T-cell (primary cell): ENCODE data around the gene DPRX. TPM values are rescaled to one million over a fixed set of nuclear protein-coding genes. Genes with fewer than 3 reads are reported as not detected.
"Not testable (repeated sequence)": the region's sequence is repeated elsewhere in the genome, so short reads cannot be mapped to it uniquely, and the experiment has no call there.

Experiments
- ATAC-seq, 4 experiments: fragments of 200-7000 bp in 3 of 4; fragments of 150-1000 bp in 1 of 4; cut with Tn5 transposase; replicated peaks in 1 of 4; 1 replicate in 3 of 4; 2 replicates in 1 of 4; pipeline ENCODE4 v1.10.0; 2021; ENCODE audit warnings: moderate library complexity in 3 of 4, mild to moderate bottlenecking in 2 of 4, moderate number of reproducible peaks in 1 of 4
- CTCF ChIA-PET, 2 donors: fragments of 300-600 bp; sonication (Branson Sonifier 250); formaldehyde crosslinking; loops; one replicate each; lab custom pipeline; 2022; ENCODE audit warnings: antibody characterized with exemption in 2 of 2; lab: Charles Lee
- POLR2A ChIA-PET, 2 donors: fragments of 300-600 bp; sonication (Branson Sonifier 250); formaldehyde crosslinking; loops; one replicate each; lab custom pipeline; 2022; ENCODE audit warnings: antibody characterized with exemption in 2 of 2; lab: Charles Lee
- DNase-seq, 35 experiments: peaks; one replicate each; pipeline versions ENCODE4 v3.0.0 to v3.0.0-alpha.2; 2013 to 2023
- H3K27ac ChIP-seq: one replicate; pipeline ENCODE4 v1.5.1; 2013; ENCODE audit warnings: low read length
- H3K27me3 ChIP-seq, 2 experiments: replicated peaks in 1 of 2; 1 replicate in 1 of 2; 2 replicates in 1 of 2; pipeline versions ENCODE4 v1.6.1 to v1.7.0; 2013; ENCODE audit warnings: low read length in 1 of 2, mixed read lengths in 1 of 2; ENCODE audit not compliant: control insufficient read depth in 2 of 2, insufficient read depth in 2 of 2; ENCODE audit errors: extremely low read depth in 1 of 2
- H3K36me3 ChIP-seq, 2 donors: 1 replicate in 1 of 2; 2 replicates in 1 of 2; pipeline versions ENCODE4 v1.6.1 to v1.7.0; 2013; ENCODE audit warnings: low read length in 1 of 2; ENCODE audit not compliant: control insufficient read depth in 2 of 2, insufficient read depth in 1 of 2; ENCODE audit errors: extremely low read depth in 1 of 2
- H3K4me1 ChIP-seq, 2 experiments: 1 replicate in 1 of 2; 2 replicates in 1 of 2; pipeline versions ENCODE4 v1.6.1 to v1.7.0; 2013; ENCODE audit warnings: low read length in 2 of 2, mixed read lengths in 1 of 2; ENCODE audit not compliant: insufficient read depth in 2 of 2, control insufficient read depth in 1 of 2; ENCODE audit errors: extremely low read depth in 1 of 2
- H3K4me3 ChIP-seq, 2 donors: 1 replicate in 1 of 2; 2 replicates in 1 of 2; pipeline versions ENCODE4 v1.5.1 to v1.7.0; 2013; ENCODE audit warnings: mild to moderate bottlenecking in 2 of 2, low read length in 1 of 2, moderate library complexity in 1 of 2; ENCODE audit not compliant: control insufficient read depth in 1 of 2; ENCODE audit errors: extremely low read depth in 1 of 2
- H3K9me3 ChIP-seq: 2 replicates; pipeline ENCODE4 v1.7.0; 2013
- H3K27ac Mint-ChIP-seq, 2 donors: one replicate each; pipeline ENCODE4 v1.8.0; 2020 to 2021; ENCODE audit warnings: mild to moderate bottlenecking in 2 of 2, mixed read lengths in 2 of 2
- H3K27me3 Mint-ChIP-seq, 2 donors: one replicate each; pipeline ENCODE4 v1.8.0; 2021 to 2022; ENCODE audit warnings: mixed read lengths in 2 of 2
- H3K36me3 Mint-ChIP-seq: one replicate; pipeline ENCODE4 v1.8.0; 2021; ENCODE audit warnings: mixed read lengths
- H3K4me1 Mint-ChIP-seq, 3 donors: one replicate each; pipeline ENCODE4 v1.8.0; 2020 to 2022; ENCODE audit warnings: mixed read lengths in 3 of 3, mild to moderate bottlenecking in 1 of 3
- H3K4me3 Mint-ChIP-seq, 3 donors: one replicate each; pipeline ENCODE4 v1.8.0; 2020 to 2022; ENCODE audit warnings: mild to moderate bottlenecking in 3 of 3, mixed read lengths in 3 of 3, moderate library complexity in 3 of 3
- H3K9me3 Mint-ChIP-seq, 3 donors: one replicate each; pipeline ENCODE4 v1.8.0; 2020 to 2022; ENCODE audit warnings: mixed read lengths in 3 of 3
- WGBS: methylation state at CpG from one replicate; pipeline ENCODE4 v1.1.5; 2013; ENCODE audit warnings: missing lambda C conversion rate; ENCODE audit not compliant: insufficient coverage; 5-methylcytosine and 5-hydroxymethylcytosine counted together
- total RNA-seq, 35 experiments: library from RNA in 6 of 35; stranded (reverse) in 6 of 35; fragments of 120-200 nt in 1 of 35; gene quantifications; one replicate each; pipeline versions ENCODE4 v1.2.1 to v1.2.4 and lab custom pipeline; 2013 to 2026

DPRX gene
- total RNA-seq, 5 donors from 2014 or later (not counting 1 experiment from before 2014, with no cell fraction given) = not detected

DNA sequence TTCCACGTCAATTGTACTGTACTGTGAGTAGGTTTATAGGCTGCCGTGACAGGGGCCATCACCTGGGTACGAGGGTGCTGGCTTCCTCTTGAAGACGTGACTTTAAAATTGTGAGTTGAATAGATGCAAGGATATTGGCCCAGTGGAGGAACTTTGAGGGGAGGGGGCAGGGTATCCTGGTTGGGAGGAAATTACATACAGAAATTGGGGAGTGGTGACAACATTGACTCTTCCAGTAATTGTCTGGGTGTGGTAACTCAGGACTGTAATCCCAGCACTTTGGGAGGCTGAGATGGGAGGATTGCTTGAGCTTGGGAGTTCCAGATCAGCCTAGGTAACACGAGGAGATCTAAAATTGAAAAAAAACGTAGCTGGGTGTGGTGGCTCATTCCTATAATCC, 30.4 kb downstream of the DPRX start:
- WGBS = 69% methylated on average over 3 of the region's 6 CpGs
- CTCF ChIA-PET = no interaction called here
- H3K4me3 ChIP-seq = no peak overlapping the region
- Mint-ChIP-seq H3K4me3 (no peak overlapping the region), H3K4me1 (no peaks in the 10 kb centered on the region), H3K27ac (no peak overlapping the region), H3K9me3 (peaks cover 10 to 24% (median 10%) of the 10 kb centered on the region in 3 donors), H3K27me3 (no peaks in the 10 kb centered on the region), H3K36me3 (no peaks in the 10 kb centered on the region)
- H3K9me3 ChIP-seq = no peaks in the 10 kb centered on the region
- ATAC-seq (no peak), DNase-seq (no peak)
- no peaks in the 10 kb centered on the region for H3K27me3 ChIP-seq
- no peak overlapping the region for H3K27ac ChIP-seq
- POLR2A ChIA-PET = no interaction called here
- H3K36me3 ChIP-seq = no peaks in the 10 kb centered on the region
- no peaks in the 10 kb centered on the region for H3K4me1 ChIP-seq

DNA sequence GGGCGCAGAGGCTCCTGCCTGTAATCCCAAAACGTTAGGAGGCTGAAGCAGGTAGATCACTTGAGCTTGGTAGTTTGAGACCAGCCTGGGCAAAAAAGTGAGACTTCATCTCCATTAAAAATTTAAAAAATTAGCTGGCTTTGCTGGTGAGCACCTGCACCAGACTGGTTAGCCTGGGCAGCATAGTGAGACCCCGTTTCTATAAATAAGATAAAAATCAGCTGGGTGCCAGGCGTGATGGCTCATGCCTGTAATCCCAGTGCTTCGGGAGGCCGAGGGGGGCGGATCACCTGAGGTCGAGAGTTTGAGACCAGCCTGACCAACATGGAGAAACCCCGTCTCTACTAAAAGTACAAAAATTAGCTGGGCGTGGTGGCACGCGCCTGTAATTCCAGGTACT, 32.4 kb downstream of the DPRX start:
- ChIA-PET POLR2A (no interaction called here), CTCF (no interaction called here)
- no peak overlapping the region for H3K4me3 ChIP-seq
- no peaks in the 10 kb centered on the region for H3K4me1 ChIP-seq
- Mint-ChIP-seq H3K4me3 (no peak overlapping the region), H3K27me3 (no peaks in the 10 kb centered on the region), H3K36me3 (no peaks in the 10 kb centered on the region), H3K27ac (no peak overlapping the region), H3K4me1 (no peaks in the 10 kb centered on the region), H3K9me3 (peaks cover 5 to 16% (median 10%) of the 10 kb centered on the region in 3 donors)
- ATAC-seq (no peak), DNase-seq (no peak)
- WGBS = 82% methylated on average over 10 of the region's 12 CpGs
- H3K9me3 ChIP-seq = no peaks in the 10 kb centered on the region
- H3K27ac ChIP-seq = no peak overlapping the region
- H3K27me3 ChIP-seq = no peaks in the 10 kb centered on the region
- H3K36me3 ChIP-seq = no peaks in the 10 kb centered on the region

DNA sequence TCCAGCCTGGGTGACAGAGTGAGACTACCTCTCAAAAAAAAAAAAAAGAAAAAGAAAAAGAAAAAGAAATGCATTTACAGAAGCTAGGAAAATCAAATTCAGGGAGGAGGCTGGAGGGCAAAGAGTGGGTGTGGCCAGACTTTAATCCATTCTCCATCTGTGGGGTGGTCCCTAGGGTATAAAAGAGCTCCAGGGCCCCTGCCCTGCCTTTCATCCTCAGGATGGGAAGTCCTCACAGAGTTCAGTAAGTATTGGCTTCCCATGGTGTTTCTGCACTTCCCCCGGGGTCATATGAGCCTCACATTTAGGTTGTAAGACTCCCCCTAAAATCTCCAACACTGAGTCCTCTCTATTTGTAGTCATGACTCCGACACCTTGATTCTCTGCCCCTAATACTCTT, 33.0 kb downstream of the DPRX start:
- Mint-ChIP-seq H3K27me3 (no peaks in the 10 kb centered on the region), H3K27ac (no peak overlapping the region), H3K36me3 (no peaks in the 10 kb centered on the region), H3K4me1 (no peaks in the 10 kb centered on the region), H3K4me3 (no peak overlapping the region), H3K9me3 (peaks cover 4 to 14% (median 10%) of the 10 kb centered on the region in 3 donors)
- DNase-seq (no peak), ATAC-seq (no peak)
- Histone ChIP-seq H3K27me3 (no peaks in the 10 kb centered on the region), H3K27ac (no peak overlapping the region), H3K9me3 (no peaks in the 10 kb centered on the region), H3K36me3 (no peaks in the 10 kb centered on the region), H3K4me1 (no peaks in the 10 kb centered on the region), H3K4me3 (no peak overlapping the region)
- CTCF ChIA-PET = no interaction called here
- 63% methylated on average over 2 of the region's 2 CpGs for WGBS
- POLR2A ChIA-PET = no interaction called here

DNA sequence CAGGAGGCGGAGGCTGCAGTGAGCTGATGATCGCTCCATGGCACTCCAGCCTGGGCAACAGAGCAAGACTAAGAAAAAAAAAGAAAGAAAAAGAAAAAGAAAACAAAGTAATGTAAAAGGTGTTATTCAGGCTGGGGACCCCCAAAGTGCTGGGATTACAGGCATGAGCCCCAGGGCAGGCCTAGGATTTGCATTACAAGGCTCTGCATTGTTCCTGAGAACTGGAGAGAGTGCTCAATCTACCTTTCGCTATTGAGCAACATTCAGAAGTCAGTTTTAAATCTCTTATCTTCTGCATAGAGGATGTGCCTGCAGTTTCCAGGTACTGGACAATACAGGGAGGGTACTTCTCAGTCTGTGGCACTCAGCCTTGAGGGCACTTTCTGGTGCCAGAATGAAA, 34.5 kb downstream of the DPRX start:
- H3K27me3 ChIP-seq, H3K9me3 ChIP-seq, H3K36me3 Mint-ChIP-seq, H3K4me1 Mint-ChIP-seq, H3K27me3 Mint-ChIP-seq, H3K4me3 ChIP-seq, H3K27ac ChIP-seq, ATAC-seq, POLR2A ChIA-PET, CTCF ChIA-PET, H3K27ac Mint-ChIP-seq, H3K4me1 ChIP-seq, DNase-seq, H3K36me3 ChIP-seq, H3K4me3 Mint-ChIP-seq: not testable (repeated sequence)
- H3K9me3 Mint-ChIP-seq = peaks cover 4 to 14% (median 13%) of the 10 kb centered on the region in 3 donors
- no CpG with 5 or more reads among the region's 3 CpGs for WGBS

DNA sequence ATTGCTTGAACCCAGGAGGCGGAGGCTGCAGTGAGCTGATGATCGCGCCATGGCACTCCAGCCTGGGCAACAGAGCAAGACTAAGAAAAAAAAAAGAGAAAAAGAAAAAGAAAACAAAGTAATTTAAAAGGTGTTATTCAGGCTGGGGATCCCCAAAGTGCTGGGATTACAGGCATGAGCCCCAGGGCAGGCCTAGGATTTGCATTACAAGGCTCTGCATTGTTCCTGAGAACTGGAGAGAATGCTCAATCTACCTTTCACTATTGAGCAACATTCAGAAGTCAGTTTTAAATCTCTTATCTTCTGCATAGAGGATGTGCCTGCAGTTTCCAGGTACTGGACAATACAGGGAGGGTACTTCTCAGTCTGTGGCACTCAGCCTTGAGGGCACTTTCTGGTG, 37.0 kb downstream of the DPRX start:
- H3K9me3 Mint-ChIP-seq, H3K4me3 Mint-ChIP-seq, CTCF ChIA-PET, H3K36me3 Mint-ChIP-seq, ATAC-seq, H3K27ac Mint-ChIP-seq, H3K4me1 Mint-ChIP-seq, H3K9me3 ChIP-seq, H3K27me3 Mint-ChIP-seq, H3K4me1 ChIP-seq, POLR2A ChIA-PET, H3K27me3 ChIP-seq, H3K4me3 ChIP-seq, H3K36me3 ChIP-seq, DNase-seq, H3K27ac ChIP-seq: not testable (repeated sequence)
- WGBS = 100% methylated on average over 3 of the region's 3 CpGs

DNA sequence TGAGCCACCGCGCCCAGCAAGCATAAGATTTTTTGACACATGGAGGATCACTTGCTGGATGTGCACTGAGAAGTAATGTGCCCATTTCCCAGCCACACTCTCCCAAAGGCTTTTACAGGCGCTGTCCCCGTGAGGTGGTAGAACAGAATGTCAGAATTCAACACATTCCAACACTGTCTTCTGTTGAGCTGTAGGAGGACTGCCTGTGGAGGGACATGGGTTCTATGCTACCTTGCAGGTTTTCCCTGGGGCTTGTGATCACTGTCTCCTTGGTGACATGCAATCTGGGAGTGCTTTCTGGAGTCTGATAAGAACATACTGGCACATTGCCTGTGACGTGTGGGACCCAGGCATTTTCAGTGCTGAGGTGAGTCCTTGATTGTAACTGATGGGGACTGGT, 38.5 kb downstream of the DPRX start:
- H3K27me3 Mint-ChIP-seq = no peaks in the 10 kb centered on the region
- DNase-seq (no peak), ATAC-seq (no peak)
- H3K4me1 Mint-ChIP-seq = no peaks in the 10 kb centered on the region
- Histone ChIP-seq H3K9me3 (no peaks in the 10 kb centered on the region), H3K36me3 (no peaks in the 10 kb centered on the region), H3K4me1 (no peaks in the 10 kb centered on the region), H3K4me3 (no peak overlapping the region), H3K27me3 (peaks cover 0 to 3% of the 10 kb centered on the region in 2 experiments), H3K27ac (no peak overlapping the region)
- ChIA-PET CTCF (no interaction called here), POLR2A (no interaction called here)
- H3K9me3 Mint-ChIP-seq = peaks cover 0 to 7% (median 3%) of the 10 kb centered on the region in 3 donors
- H3K36me3 Mint-ChIP-seq = no peaks in the 10 kb centered on the region
- WGBS = 80% methylated on average over 1 of the region's 5 CpGs
- no peak overlapping the region for H3K27ac Mint-ChIP-seq
- no peak overlapping the region for H3K4me3 Mint-ChIP-seq

DNA sequence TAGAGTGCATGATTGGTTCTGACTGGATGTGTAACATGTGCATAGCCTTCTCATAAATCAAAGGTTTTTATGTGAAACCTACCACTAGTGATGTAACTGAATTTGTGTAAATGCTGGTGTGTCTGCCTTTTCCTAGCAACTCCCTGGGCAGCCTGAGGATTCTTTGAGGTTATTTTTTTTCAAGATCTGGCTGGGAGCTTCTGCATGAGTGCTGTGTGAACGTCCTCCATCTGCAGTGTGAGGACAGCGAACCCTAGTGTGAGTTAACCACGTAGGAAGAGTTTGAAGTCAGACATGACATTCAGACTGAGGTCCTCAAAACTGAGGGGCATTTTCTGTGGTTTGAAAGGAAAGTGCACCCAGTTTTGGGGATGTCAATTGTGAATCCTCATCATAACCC, 39.9 kb downstream of the DPRX start:
- 60% methylated on average over 2 of the region's 3 CpGs for WGBS
- Histone ChIP-seq H3K36me3 (no peaks in the 10 kb centered on the region), H3K27me3 (peaks cover 0 to 3% of the 10 kb centered on the region in 2 experiments), H3K4me1 (no peaks in the 10 kb centered on the region), H3K27ac (no peak overlapping the region), H3K4me3 (no peak overlapping the region), H3K9me3 (no peaks in the 10 kb centered on the region)
- Mint-ChIP-seq H3K36me3 (no peaks in the 10 kb centered on the region), H3K4me3 (no peak overlapping the region), H3K9me3 (peaks cover under 1 to 11% (median 4%) of the 10 kb centered on the region in 3 donors), H3K4me1 (no peaks in the 10 kb centered on the region), H3K27ac (no peak overlapping the region), H3K27me3 (no peaks in the 10 kb centered on the region)
- CTCF ChIA-PET = no interaction called here
- DNase-seq (no peak), ATAC-seq (no peak)
- POLR2A ChIA-PET = no interaction called here
